ENCODE measurements around the gene EPHB2. TPM values are rescaled to one million over a fixed set of nuclear protein-coding genes. Genes with fewer than 3 reads are reported as not detected.

EPHB2 gene
- total RNA-seq, 1 experiment from 2014 or later = 18.5 TPM

DNA sequence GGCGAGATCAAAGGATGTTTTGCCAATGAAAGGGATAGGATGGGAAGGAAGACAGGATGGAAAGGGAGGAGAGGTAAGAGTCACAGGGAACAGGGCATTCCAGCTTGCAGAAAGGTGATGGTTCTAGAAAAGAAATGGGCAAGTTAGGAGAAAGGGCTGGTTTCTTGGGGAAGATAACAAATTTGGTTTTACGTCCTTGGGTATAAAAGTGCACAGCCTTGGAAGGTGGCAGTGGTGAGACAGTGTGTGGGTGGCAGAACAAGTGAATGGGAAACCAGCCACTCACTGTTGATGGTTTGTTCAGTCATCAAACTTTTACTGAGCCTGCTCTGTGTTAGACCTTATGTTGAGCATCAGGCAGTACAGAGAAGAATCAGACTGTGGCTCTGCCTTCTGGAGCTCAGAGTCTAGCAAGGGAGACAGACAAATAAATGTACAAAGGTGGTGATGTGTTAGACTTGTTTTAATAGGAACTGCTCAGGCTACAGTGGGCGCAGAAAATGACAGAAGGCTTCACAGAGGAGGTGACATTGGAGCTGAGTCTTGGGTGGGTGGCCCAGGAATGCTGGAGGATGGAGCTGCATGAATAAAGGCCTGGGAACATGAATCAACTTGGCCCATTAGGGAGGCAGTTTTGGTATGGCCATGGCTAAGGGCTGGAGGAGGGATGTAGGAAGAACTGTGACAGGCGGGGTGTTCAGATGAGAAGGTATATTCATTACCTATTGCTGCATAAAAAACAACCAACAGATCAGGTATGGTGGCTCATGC, 76.3 kb downstream of the EPHB2 start:
- Mint-ChIP-seq H3K27ac (no peak overlapping the region), H3K4me3 (no peak overlapping the region), H3K9me3 (no peaks in the 10 kb centered on the region), H3K4me1 (peaks cover 28% of the 10 kb centered on the region), H3K27me3 (ENCODE audit: low read depth) (no peaks in the 10 kb centered on the region), H3K36me3 (no peaks in the 10 kb centered on the region)
- TF ChIP-seq, protein P1, sequence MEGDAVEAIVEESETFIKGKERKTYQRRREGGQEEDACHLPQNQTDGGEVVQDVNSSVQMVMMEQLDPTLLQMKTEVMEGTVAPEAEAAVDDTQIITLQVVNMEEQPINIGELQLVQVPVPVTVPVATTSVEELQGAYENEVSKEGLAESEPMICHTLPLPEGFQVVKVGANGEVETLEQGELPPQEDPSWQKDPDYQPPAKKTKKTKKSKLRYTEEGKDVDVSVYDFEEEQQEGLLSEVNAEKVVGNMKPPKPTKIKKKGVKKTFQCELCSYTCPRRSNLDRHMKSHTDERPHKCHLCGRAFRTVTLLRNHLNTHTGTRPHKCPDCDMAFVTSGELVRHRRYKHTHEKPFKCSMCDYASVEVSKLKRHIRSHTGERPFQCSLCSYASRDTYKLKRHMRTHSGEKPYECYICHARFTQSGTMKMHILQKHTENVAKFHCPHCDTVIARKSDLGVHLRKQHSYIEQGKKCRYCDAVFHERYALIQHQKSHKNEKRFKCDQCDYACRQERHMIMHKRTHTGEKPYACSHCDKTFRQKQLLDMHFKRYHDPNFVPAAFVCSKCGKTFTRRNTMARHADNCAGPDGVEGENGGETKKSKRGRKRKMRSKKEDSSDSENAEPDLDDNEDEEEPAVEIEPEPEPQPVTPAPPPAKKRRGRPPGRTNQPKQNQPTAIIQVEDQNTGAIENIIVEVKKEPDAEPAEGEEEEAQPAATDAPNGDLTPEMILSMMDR (IDR thresholded peaks at IDR 0.05) = no peak
- TF ChIP-seq JUN (CRISPR knock-in tag; IDR thresholded peaks at IDR 0.05) = no peak
- TF ChIP-seq OVOL2 (CRISPR knock-in tag; IDR thresholded peaks at IDR 0.05; ENCODE audit: borderline replicate concordance) = no peak
- POLR2A ChIA-PET = no interaction called here
- CTCF ChIA-PET = interaction anchor here (0.9 to 1.4 kb wide), 6 partner anchors 15 to 112 kb away, joined by 3 to 4 read pairs (median 3); no protein-coding TSS in a partner anchor
- ATAC-seq = no peak
- no peak for DNase-seq (ENCODE audit: low spot score)

DNA sequence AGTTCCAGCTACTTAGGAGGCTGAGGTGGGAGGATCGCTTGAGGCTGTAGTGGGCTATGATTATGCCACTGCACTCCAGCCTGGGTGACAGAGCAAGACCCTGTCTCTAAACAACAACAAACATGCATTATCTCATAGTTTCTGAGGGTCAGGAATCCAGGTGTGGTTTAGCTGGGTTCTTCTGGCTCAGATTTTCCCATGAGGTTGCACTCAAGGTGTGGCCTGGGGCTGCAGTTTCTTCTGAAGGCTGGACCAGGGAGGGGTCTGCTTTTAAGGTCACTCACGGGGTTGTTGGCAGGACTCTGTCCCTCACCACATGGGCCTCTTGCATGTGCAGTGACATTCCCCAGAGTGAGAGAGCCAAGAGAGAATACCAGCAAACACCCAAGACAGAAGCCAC, 77.0 kb downstream of the EPHB2 start:
- no peaks in the 10 kb centered on the region for H3K27me3 Mint-ChIP-seq (ENCODE audit: low read depth)
- no peaks in the 10 kb centered on the region for H3K36me3 Mint-ChIP-seq
- peaks cover 24% of the 10 kb centered on the region for H3K4me1 Mint-ChIP-seq
- H3K27ac Mint-ChIP-seq = no peak overlapping the region
- ATAC-seq (no peak), DNase-seq (ENCODE audit: low spot score) (no peak)
- POLR2A ChIA-PET = interaction anchor here (0.7 to 1.1 kb wide), 2 partner anchors 18 to 80 kb away, joined by 3 read pairs; no protein-coding TSS in a partner anchor
- TF ChIP-seq, protein P2, sequence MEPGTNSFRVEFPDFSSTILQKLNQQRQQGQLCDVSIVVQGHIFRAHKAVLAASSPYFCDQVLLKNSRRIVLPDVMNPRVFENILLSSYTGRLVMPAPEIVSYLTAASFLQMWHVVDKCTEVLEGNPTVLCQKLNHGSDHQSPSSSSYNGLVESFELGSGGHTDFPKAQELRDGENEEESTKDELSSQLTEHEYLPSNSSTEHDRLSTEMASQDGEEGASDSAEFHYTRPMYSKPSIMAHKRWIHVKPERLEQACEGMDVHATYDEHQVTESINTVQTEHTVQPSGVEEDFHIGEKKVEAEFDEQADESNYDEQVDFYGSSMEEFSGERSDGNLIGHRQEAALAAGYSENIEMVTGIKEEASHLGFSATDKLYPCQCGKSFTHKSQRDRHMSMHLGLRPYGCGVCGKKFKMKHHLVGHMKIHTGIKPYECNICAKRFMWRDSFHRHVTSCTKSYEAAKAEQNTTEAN (CRISPR knock-in tag; IDR thresholded peaks at IDR 0.05) = no peak
- TF ChIP-seq ZNF423 (CRISPR knock-in tag; IDR thresholded peaks at IDR 0.05) = no peak
- TF ChIP-seq, protein P1 (IDR thresholded peaks at IDR 0.05) = no peak
- no peak for TF ChIP-seq ZNF671 (CRISPR knock-in tag; IDR thresholded peaks at IDR 0.05)
- TF ChIP-seq, protein P3, sequence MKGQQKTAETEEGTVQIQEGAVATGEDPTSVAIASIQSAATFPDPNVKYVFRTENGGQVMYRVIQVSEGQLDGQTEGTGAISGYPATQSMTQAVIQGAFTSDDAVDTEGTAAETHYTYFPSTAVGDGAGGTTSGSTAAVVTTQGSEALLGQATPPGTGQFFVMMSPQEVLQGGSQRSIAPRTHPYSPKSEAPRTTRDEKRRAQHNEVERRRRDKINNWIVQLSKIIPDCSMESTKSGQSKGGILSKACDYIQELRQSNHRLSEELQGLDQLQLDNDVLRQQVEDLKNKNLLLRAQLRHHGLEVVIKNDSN (CRISPR knock-in tag; IDR thresholded peaks at IDR 0.05) = no peak
- TF ChIP-seq ETV6 (CRISPR knock-in tag; IDR thresholded peaks at IDR 0.05) = no peak
- TF ChIP-seq, protein P4, sequence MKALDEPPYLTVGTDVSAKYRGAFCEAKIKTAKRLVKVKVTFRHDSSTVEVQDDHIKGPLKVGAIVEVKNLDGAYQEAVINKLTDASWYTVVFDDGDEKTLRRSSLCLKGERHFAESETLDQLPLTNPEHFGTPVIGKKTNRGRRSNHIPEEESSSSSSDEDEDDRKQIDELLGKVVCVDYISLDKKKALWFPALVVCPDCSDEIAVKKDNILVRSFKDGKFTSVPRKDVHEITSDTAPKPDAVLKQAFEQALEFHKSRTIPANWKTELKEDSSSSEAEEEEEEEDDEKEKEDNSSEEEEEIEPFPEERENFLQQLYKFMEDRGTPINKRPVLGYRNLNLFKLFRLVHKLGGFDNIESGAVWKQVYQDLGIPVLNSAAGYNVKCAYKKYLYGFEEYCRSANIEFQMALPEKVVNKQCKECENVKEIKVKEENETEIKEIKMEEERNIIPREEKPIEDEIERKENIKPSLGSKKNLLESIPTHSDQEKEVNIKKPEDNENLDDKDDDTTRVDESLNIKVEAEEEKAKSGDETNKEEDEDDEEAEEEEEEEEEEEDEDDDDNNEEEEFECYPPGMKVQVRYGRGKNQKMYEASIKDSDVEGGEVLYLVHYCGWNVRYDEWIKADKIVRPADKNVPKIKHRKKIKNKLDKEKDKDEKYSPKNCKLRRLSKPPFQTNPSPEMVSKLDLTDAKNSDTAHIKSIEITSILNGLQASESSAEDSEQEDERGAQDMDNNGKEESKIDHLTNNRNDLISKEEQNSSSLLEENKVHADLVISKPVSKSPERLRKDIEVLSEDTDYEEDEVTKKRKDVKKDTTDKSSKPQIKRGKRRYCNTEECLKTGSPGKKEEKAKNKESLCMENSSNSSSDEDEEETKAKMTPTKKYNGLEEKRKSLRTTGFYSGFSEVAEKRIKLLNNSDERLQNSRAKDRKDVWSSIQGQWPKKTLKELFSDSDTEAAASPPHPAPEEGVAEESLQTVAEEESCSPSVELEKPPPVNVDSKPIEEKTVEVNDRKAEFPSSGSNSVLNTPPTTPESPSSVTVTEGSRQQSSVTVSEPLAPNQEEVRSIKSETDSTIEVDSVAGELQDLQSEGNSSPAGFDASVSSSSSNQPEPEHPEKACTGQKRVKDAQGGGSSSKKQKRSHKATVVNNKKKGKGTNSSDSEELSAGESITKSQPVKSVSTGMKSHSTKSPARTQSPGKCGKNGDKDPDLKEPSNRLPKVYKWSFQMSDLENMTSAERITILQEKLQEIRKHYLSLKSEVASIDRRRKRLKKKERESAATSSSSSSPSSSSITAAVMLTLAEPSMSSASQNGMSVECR (CRISPR knock-in tag; IDR thresholded peaks at IDR 0.05; ENCODE audit: borderline replicate concordance) = no peak
- no peak for TF ChIP-seq ZNF416 (CRISPR knock-in tag; IDR thresholded peaks at IDR 0.05)
- TF ChIP-seq, protein P5, sequence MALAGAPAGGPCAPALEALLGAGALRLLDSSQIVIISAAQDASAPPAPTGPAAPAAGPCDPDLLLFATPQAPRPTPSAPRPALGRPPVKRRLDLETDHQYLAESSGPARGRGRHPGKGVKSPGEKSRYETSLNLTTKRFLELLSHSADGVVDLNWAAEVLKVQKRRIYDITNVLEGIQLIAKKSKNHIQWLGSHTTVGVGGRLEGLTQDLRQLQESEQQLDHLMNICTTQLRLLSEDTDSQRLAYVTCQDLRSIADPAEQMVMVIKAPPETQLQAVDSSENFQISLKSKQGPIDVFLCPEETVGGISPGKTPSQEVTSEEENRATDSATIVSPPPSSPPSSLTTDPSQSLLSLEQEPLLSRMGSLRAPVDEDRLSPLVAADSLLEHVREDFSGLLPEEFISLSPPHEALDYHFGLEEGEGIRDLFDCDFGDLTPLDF (CRISPR knock-in tag; IDR thresholded peaks at IDR 0.05) = no peak
- TF ChIP-seq ZBTB21 (CRISPR knock-in tag; IDR thresholded peaks at IDR 0.05; ENCODE audit: borderline replicate concordance) = no peak
- no peak overlapping the region for H3K4me3 Mint-ChIP-seq
- H3K9me3 Mint-ChIP-seq = no peaks in the 10 kb centered on the region
- CTCF ChIA-PET = interaction anchor here (1.2 to 1.4 kb wide), 2 partner anchors 14 to 74 kb away, joined by 3 read pairs; no protein-coding TSS in a partner anchor
